H9 (cell line): ENCODE data around the gene LRP2. TPM values are rescaled to one million over a fixed set of nuclear protein-coding genes. Genes with fewer than 3 reads are reported as not detected.

ENCODE experiments used
- DNase-seq: peaks from one replicate; pipeline ENCODE4 v3.0.0-alpha.2; 2017
- H2AFZ ChIP-seq: one replicate; pipeline ENCODE4 v1.6.1; 2013; ENCODE audit warnings: mild to moderate bottlenecking, low read length, control low read depth, moderate library complexity
- H2AK5ac ChIP-seq: 2 replicates; pipeline ENCODE4 v1.6.1; 2013; ENCODE audit warnings: low read length, control low read depth, mixed read lengths; ENCODE audit not compliant: insufficient read length
- H2BK120ac ChIP-seq: one replicate; pipeline ENCODE4 v1.6.1; 2013; ENCODE audit warnings: low read depth, mild to moderate bottlenecking, low read length, control low read depth, inconsistent platforms; ENCODE audit not compliant: poor library complexity, severe bottlenecking
- H2BK12ac ChIP-seq: 2 replicates; pipeline ENCODE4 v1.6.1; 2013; ENCODE audit warnings: low read length, control low read depth, mixed read lengths, low read depth; ENCODE audit not compliant: insufficient read length
- H2BK15ac ChIP-seq: 2 replicates; pipeline ENCODE4 v1.6.1; 2013; ENCODE audit warnings: low read depth, low read length, control low read depth
- H2BK20ac ChIP-seq: one replicate; pipeline ENCODE4 v1.6.1; 2013; ENCODE audit warnings: low read depth, mild to moderate bottlenecking, low read length, control low read depth, inconsistent platforms; ENCODE audit not compliant: poor library complexity, severe bottlenecking
- H2BK5ac ChIP-seq: 2 replicates; pipeline ENCODE4 v1.6.1; 2013; ENCODE audit warnings: low read length, control low read depth, mixed read lengths; ENCODE audit not compliant: insufficient read length
- H3K14ac ChIP-seq: 2 replicates; pipeline ENCODE4 v1.6.1; 2013; ENCODE audit warnings: low read length, control low read depth; ENCODE audit not compliant: insufficient read depth
- H3K18ac ChIP-seq: 2 replicates; pipeline ENCODE4 v1.6.1; 2013; ENCODE audit warnings: low read depth, mild to moderate bottlenecking, mixed read lengths, low read length, control low read depth; ENCODE audit not compliant: insufficient read length
- H3K23ac ChIP-seq: 2 replicates; pipeline ENCODE4 v1.6.1; 2013; ENCODE audit warnings: low read length, control low read depth, mixed read lengths, low read depth; ENCODE audit not compliant: insufficient read length
- H3K23me2 ChIP-seq: 2 replicates; pipeline ENCODE4 v1.6.1; 2013; ENCODE audit warnings: low read depth, mild to moderate bottlenecking, mixed read lengths, low read length, control low read depth; ENCODE audit not compliant: insufficient read length, poor library complexity, severe bottlenecking
- H3K27ac ChIP-seq: 2 replicates; pipeline ENCODE4 v1.5.1; 2013; ENCODE audit warnings: low read length, control low read depth, mixed read lengths, low read depth; ENCODE audit not compliant: insufficient read length
- H3K27me3 ChIP-seq: 2 replicates; pipeline ENCODE4 v1.6.1; 2013; ENCODE audit warnings: low read length, control low read depth, inconsistent platforms; ENCODE audit not compliant: insufficient read depth
- H3K4ac ChIP-seq: 2 replicates; pipeline ENCODE4 v1.6.1; 2013; ENCODE audit warnings: low read depth, mild to moderate bottlenecking, control low read depth, inconsistent platforms, low read length, moderate library complexity
- H3K4me1 ChIP-seq: 2 replicates; pipeline ENCODE4 v1.6.1; 2013; ENCODE audit warnings: low read length, control low read depth, inconsistent platforms; ENCODE audit not compliant: insufficient read depth
- H3K4me2 ChIP-seq: 2 replicates; pipeline ENCODE4 v1.6.1; 2013; ENCODE audit warnings: low read length, control low read depth, mixed read lengths; ENCODE audit not compliant: insufficient read length, insufficient read depth
- H3K56ac ChIP-seq: 2 replicates; pipeline ENCODE4 v1.6.1; 2013; ENCODE audit warnings: low read depth, mild to moderate bottlenecking, mixed read lengths, low read length, control low read depth; ENCODE audit not compliant: insufficient read length
- H3K79me1 ChIP-seq: 2 replicates; pipeline ENCODE4 v1.6.1; 2013; ENCODE audit warnings: low read depth, mild to moderate bottlenecking, moderate library complexity, low read length, control low read depth, inconsistent platforms; ENCODE audit not compliant: insufficient read depth, poor library complexity, severe bottlenecking
- H3K79me2 ChIP-seq: 2 replicates; pipeline ENCODE4 v1.6.1; 2013; ENCODE audit warnings: low read length, control low read depth, inconsistent platforms; ENCODE audit not compliant: insufficient read depth
- H3K9ac ChIP-seq: 2 replicates; pipeline ENCODE4 v1.6.1; 2013; ENCODE audit warnings: low read length, control low read depth, mixed read lengths; ENCODE audit not compliant: insufficient read length; ENCODE audit errors: extremely low read depth
- H3K9me3 ChIP-seq: one replicate; pipeline ENCODE4 v1.6.1; 2013; ENCODE audit warnings: low read depth, low read length, inconsistent platforms; ENCODE audit not compliant: control insufficient read depth
- H3T11ph ChIP-seq: one replicate; pipeline ENCODE4 v1.6.1; 2013; ENCODE audit warnings: mild to moderate bottlenecking, low read length, control low read depth, inconsistent platforms
- H4K20me1 ChIP-seq: one replicate; pipeline ENCODE4 v1.6.1; 2013; ENCODE audit not compliant: control insufficient read depth, insufficient read length, insufficient read depth
- H4K5ac ChIP-seq: 2 replicates; pipeline ENCODE4 v1.6.1; 2013; ENCODE audit warnings: low read depth, mild to moderate bottlenecking, mixed read lengths, low read length, control low read depth; ENCODE audit not compliant: insufficient read length
- H4K8ac ChIP-seq: replicated peaks from 2 replicates; pipeline ENCODE4 v1.6.1; 2013; ENCODE audit warnings: low read length, control low read depth, mixed read lengths, low read depth; ENCODE audit not compliant: insufficient read length
- H4K91ac ChIP-seq: 2 replicates; pipeline ENCODE4 v1.6.1; 2013; ENCODE audit warnings: low read depth, mild to moderate bottlenecking, moderate library complexity, mixed read lengths, low read length, control low read depth; ENCODE audit not compliant: insufficient read length
- H3K27ac Mint-ChIP-seq, 3 experiments: 2 replicates in 2 of 3; 3 replicates in 1 of 3; pipeline ENCODE4 v1.8.0; 2020 to 2021; ENCODE audit warnings: mixed read lengths in 3 of 3, mild to moderate bottlenecking in 1 of 3, moderate library complexity in 1 of 3
- H3K27me3 Mint-ChIP-seq: 2 replicates; pipeline ENCODE4 v1.8.0; 2021; ENCODE audit warnings: low read depth, mild to moderate bottlenecking, moderate library complexity, mixed read lengths
- H3K36me3 Mint-ChIP-seq, 3 experiments: 2 replicates in 2 of 3; 3 replicates in 1 of 3; pipeline ENCODE4 v1.8.0; 2020 to 2021; ENCODE audit warnings: low read depth in 3 of 3, mixed read lengths in 3 of 3; ENCODE audit not compliant: insufficient read depth in 1 of 3
- H3K4me1 Mint-ChIP-seq, 2 experiments: 2 replicates each; pipeline ENCODE4 v1.8.0; 2020; ENCODE audit warnings: mixed read lengths in 2 of 2
- H3K4me3 Mint-ChIP-seq, 2 experiments: 2 replicates in 1 of 2; 3 replicates in 1 of 2; pipeline ENCODE4 v1.8.0; 2020 to 2021; ENCODE audit warnings: mild to moderate bottlenecking in 2 of 2, mixed read lengths in 2 of 2, moderate library complexity in 1 of 2
- H3K9me3 Mint-ChIP-seq, 2 experiments: 2 replicates in 1 of 2; 3 replicates in 1 of 2; pipeline ENCODE4 v1.8.0; 2020; ENCODE audit warnings: mild to moderate bottlenecking in 2 of 2, mixed read lengths in 2 of 2, moderate library complexity in 1 of 2
- WGBS: extraction: QIAGEN DNeasy Blood & Tissue Kit; methylation state at CpG from one replicate; pipeline ENCODE4 v1.1.7; 2013; ENCODE audit warnings: missing lambda C conversion rate, low lambda C conversion rate, mixed read lengths; ENCODE audit not compliant: insufficient read length; ENCODE audit errors: extremely low coverage; 5-methylcytosine and 5-hydroxymethylcytosine counted together
- total RNA-seq: library from RNA; stranded (reverse); gene quantifications from 2 replicates; pipeline ENCODE4 v1.2.1, GENCODE V29; 2021
- TF ChIP-seq, protein P1 (sequence below): fragments of 200-600 bp; sonication (generic); conservative IDR thresholded peaks from 3 replicates; pipeline ENCODE4 v1.8.0; 2021; ENCODE audit warnings: antibody characterized with exemption, mild to moderate bottlenecking

LRP2 gene
- total RNA-seq, 1 experiment from 2014 or later: 1.4 TPM

GRCh38 chr2:169104848-169105247 lies 257.5 kb downstream of the LRP2 start:
- DNase-seq: no peak
- peaks cover 2% of the 10 kb centered on the region in 2 experiments; a peak in 2 of 4 replicates for H3K4me1 Mint-ChIP-seq
- H4K8ac ChIP-seq: no peak overlapping the region

More at GRCh38 chr2:169104848-169105247, 257.5 kb downstream of the LRP2 start:
- Histone ChIP-seq H3K23me2 (no peaks in the 10 kb centered on the region), H4K5ac (no peak overlapping the region), H3K9me3 (no peaks in the 10 kb centered on the region), H4K91ac (no peak overlapping the region), H2BK20ac (no peak overlapping the region), H3K27ac (no peak overlapping the region), H3K14ac (no peak overlapping the region), H3K18ac (no peak overlapping the region), H3K4me2 (no peak overlapping the region), H2AFZ (no peak overlapping the region), H4K20me1 (no peaks in the 10 kb centered on the region), H3K27me3 (no peaks in the 10 kb centered on the region), H2BK15ac (no peak overlapping the region), H3T11ph (no peak overlapping the region), H3K23ac (no peak overlapping the region), H2AK5ac (no peak overlapping the region), H3K4ac (no peak overlapping the region), H3K9ac (no peak overlapping the region), H2BK120ac (no peak overlapping the region), H2BK12ac (no peak overlapping the region), H3K4me1 (no peaks in the 10 kb centered on the region), H3K79me1 (no peaks in the 10 kb centered on the region), H3K79me2 (no peaks in the 10 kb centered on the region), H2BK5ac (no peak overlapping the region), H3K56ac (no peak overlapping the region)
- Mint-ChIP-seq H3K4me3 (no peak overlapping the region), H3K27me3 (peaks cover 16% of the 10 kb centered on the region), H3K36me3 (no peaks in the 10 kb centered on the region), H3K27ac (no peak overlapping the region), H3K9me3 (no peaks in the 10 kb centered on the region)
- TF ChIP-seq, protein P1, sequence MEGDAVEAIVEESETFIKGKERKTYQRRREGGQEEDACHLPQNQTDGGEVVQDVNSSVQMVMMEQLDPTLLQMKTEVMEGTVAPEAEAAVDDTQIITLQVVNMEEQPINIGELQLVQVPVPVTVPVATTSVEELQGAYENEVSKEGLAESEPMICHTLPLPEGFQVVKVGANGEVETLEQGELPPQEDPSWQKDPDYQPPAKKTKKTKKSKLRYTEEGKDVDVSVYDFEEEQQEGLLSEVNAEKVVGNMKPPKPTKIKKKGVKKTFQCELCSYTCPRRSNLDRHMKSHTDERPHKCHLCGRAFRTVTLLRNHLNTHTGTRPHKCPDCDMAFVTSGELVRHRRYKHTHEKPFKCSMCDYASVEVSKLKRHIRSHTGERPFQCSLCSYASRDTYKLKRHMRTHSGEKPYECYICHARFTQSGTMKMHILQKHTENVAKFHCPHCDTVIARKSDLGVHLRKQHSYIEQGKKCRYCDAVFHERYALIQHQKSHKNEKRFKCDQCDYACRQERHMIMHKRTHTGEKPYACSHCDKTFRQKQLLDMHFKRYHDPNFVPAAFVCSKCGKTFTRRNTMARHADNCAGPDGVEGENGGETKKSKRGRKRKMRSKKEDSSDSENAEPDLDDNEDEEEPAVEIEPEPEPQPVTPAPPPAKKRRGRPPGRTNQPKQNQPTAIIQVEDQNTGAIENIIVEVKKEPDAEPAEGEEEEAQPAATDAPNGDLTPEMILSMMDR: no peak
- no CpG with 5 or more reads among the region's 1 CpG for WGBS
